NT2/D1 (cell line): ENCODE data around the gene CA9.

ENCODE experiments used
- SUZ12 ChIP-seq: IDR thresholded peaks from 2 replicates; pipeline ENCODE4 v1.6.1; 2011; ENCODE audit not compliant: insufficient read length, insufficient read depth; ENCODE audit errors: extremely low read depth
- ZNF274 ChIP-seq: IDR thresholded peaks from 2 replicates; pipeline ENCODE4 v1.6.1; 2011; ENCODE audit warnings: mild to moderate bottlenecking, low read depth, low read length

- TF ChIP-seq SUZ12, result no peak
- no peak for TF ChIP-seq ZNF274
Observed at GRCh38 chr9:35723426-35723825, 49.7 kb downstream of the CA9 start.
